Psoas muscle (tissue), 8 donors: ENCODE results near the gene NUDT19. TPM values are rescaled to one million over a fixed set of nuclear protein-coding genes. Genes with fewer than 3 reads are reported as not detected.
A peak's percentile ranks its signal among the peaks of the same experiment; 100 is the strongest.

Experiments used
- ATAC-seq, 4 donors: fragments of 200-7000 bp; cut with Tn5 transposase; one replicate each; pipeline ENCODE4 v1.9.1; 2020; ENCODE audit warnings: moderate library complexity in 3 of 4, mild to moderate bottlenecking in 2 of 4
- DNase-seq, 2 donors: peaks; one replicate each; pipeline ENCODE4 v3.0.0-alpha.2; 2020
- H3K27ac ChIP-seq: fragments of 200-600 bp; one replicate; pipeline ENCODE4 v1.8.0; 2022
- H3K27me3 ChIP-seq, 3 donors: fragments of 200-600 bp in 1 of 3; one replicate each; pipeline versions ENCODE4 v1.6.1 to v1.8.0; 2013 to 2022; ENCODE audit warnings: low read length in 2 of 3, mild to moderate bottlenecking in 2 of 3, moderate library complexity in 1 of 3; ENCODE audit not compliant: insufficient read depth in 3 of 3
- H3K36me3 ChIP-seq, 2 donors: fragments of 200-600 bp in 1 of 2; one replicate each; pipeline versions ENCODE4 v1.6.1 to v1.8.0; 2013 to 2022; ENCODE audit warnings: low read depth in 1 of 2, mild to moderate bottlenecking in 1 of 2, moderate library complexity in 1 of 2; ENCODE audit not compliant: insufficient read depth in 1 of 2
- H3K4me1 ChIP-seq: fragments of 200-600 bp; one replicate; pipeline ENCODE4 v1.8.0; 2022
- H3K4me3 ChIP-seq: fragments of 200-600 bp; one replicate; pipeline ENCODE4 v1.8.0; 2022; ENCODE audit warnings: mild to moderate bottlenecking
- H3K9me3 ChIP-seq: fragments of 200-600 bp; one replicate; pipeline ENCODE4 v1.8.0; 2022
- CTCF ChIP-seq: fragments of 200-600 bp; IDR thresholded peaks from one replicate; pipeline ENCODE4 v1.8.0; 2022; ENCODE audit warnings: antibody characterized with exemption
- WGBS, 3 donors: extraction: QIAGEN DNeasy Blood & Tissue Kit; methylation state at CpG; one replicate each; pipeline versions ENCODE4 v1.1.6 to v1.1.7; 2013; 5-methylcytosine and 5-hydroxymethylcytosine counted together
- intact Hi-C, 2 donors: fragments of 100-400 bp; cut with DNase I; formaldehyde crosslinking; loops; one replicate each; pipeline versions ENCODE4 v1.11.0 to v1.14.2; 2022
- polyA plus RNA-seq, 3 donors: library from polyadenylated mRNA; stranded (reverse); fragments of 200-250 nt; gene quantifications; one replicate each; pipeline ENCODE4 v1.2.3, GENCODE V29; 2013
- total RNA-seq, 4 donors: library from RNA; stranded (reverse); fragmentation: NEBNext Ultra II Directional in 2 of 4; extraction: Animal tissue kit (Norgen Biotek cat#: 25700) in 2 of 4; gene quantifications; one replicate each; pipeline versions ENCODE4 v1.2.1 to v1.2.4, GENCODE V29; 2021 to 2023
- donor health status: healthy with polysubstance abuse.
- donor health status: DM: no; HTN: no; CAD: no; lungs with moderate emphysema.
- donor health status: Bipolar disorder and iron deficiency.
- donor health status: healthy.
- donor health status: DM: yes; HTN: yes; CAD: no.
- donor health status: DM: no; HTN: no; CAD: no.
- donor health status: DM: no; HTN: no; CAD: no.
- donor health status: DM: yes; HTN: yes; CAD: no.

NUDT19 gene
- total and polyA plus RNA-seq, 7 donors: 10.7 to 27.5 (median 17.4) TPM

GRCh38 chr19:32675720-32676185 is 15.9 kb upstream of the NUDT19 start, which contains the start of gene RGS9BP:
RGS9BP (plus strand) TSS chr19:32675848; CDS start chr19:32676264, 416 bp downstream.
- peak within 1 kb of the TSS; percentile 96 for H3K27ac ChIP-seq
- peak; percentile 81 to 86 (median 84) for ATAC-seq
- H3K4me1 ChIP-seq: peaks cover 27% of the 10 kb centered on the region
- H3K27me3 ChIP-seq: peaks cover 0 to 3% (median 0%) of the 10 kb centered on the region in 3 donors
- WGBS, 3 donors: 2% methylated on average over 47 to 53 of the region's 53 CpGs
- H3K4me3 ChIP-seq: peak within 1 kb of the TSS; percentile 99
- H3K9me3 ChIP-seq: no peaks in the 10 kb centered on the region
- no peak for TF ChIP-seq CTCF
- intact Hi-C loops: loop anchor here in 1 of 2 donors (10.0 kb wide), 2 partner anchors 91 to 271 kb away; partner anchors contain the start of genes DPY19L3 and PDCD5
- H3K36me3 ChIP-seq: no peaks in the 10 kb centered on the region
- peak; percentile 89 to 95 for DNase-seq

- peak in 1 of 2 donors; percentile 65 for DNase-seq
- Histone ChIP-seq H3K27ac (peak overlapping the region; percentile 96), H3K4me3 (peak overlapping the region; percentile 99), H3K9me3 (no peaks in the 10 kb centered on the region), H3K4me1 (peaks cover 27% of the 10 kb centered on the region), H3K36me3 (no peaks in the 10 kb centered on the region), H3K27me3 (peaks cover 0 to 3% (median 0%) of the 10 kb centered on the region in 3 donors)
- intact Hi-C loops: loop anchor here in 1 of 2 donors (10.0 kb wide), 2 partner anchors 92 to 272 kb away; partner anchors contain the start of genes DPY19L3 and PDCD5
- peak in 3 of 4 donors; percentile 11 to 21 (median 14) for ATAC-seq
- WGBS, 3 donors: 1 to 3% (median 3%) methylated on average over 62 to 92 of the region's 93 CpGs
- no peak for TF ChIP-seq CTCF
These were observed 15.3 kb upstream of the NUDT19 start for GRCh38 chr19:32676186-32676894.

- peak; percentile 21 to 56 for DNase-seq
- H3K9me3 ChIP-seq: no peaks in the 10 kb centered on the region
- WGBS, 3 donors: 8 to 9% (median 9%) methylated on average over 32 to 33 of the region's 33 CpGs
- peak overlapping the region; percentile 99 for H3K4me3 ChIP-seq
- peaks cover 0 to 3% (median 0%) of the 10 kb centered on the region in 3 donors for H3K27me3 ChIP-seq
- H3K27ac ChIP-seq: peak overlapping the region; percentile 96
- no peak for TF ChIP-seq CTCF
- intact Hi-C loops: loop anchor here in 1 of 2 donors (10.0 kb wide), 2 partner anchors 92 to 272 kb away; partner anchors contain the start of genes DPY19L3 and PDCD5
- no peaks in the 10 kb centered on the region for H3K36me3 ChIP-seq
- peaks cover 28% of the 10 kb centered on the region for H3K4me1 ChIP-seq
- no peak for ATAC-seq
These were observed 14.7 kb upstream of the NUDT19 start for GRCh38 chr19:32676895-32677359.

GRCh38 chr19:32677657-32678056 is 14.0 kb upstream of the NUDT19 start:
- DNase-seq: peak in 1 of 2 donors; percentile 63
- peak overlapping the region; percentile 96 for H3K27ac ChIP-seq
- peak overlapping the region; percentile 99 for H3K4me3 ChIP-seq

More at GRCh38 chr19:32677657-32678056, 14.0 kb upstream of the NUDT19 start:
- TF ChIP-seq CTCF: no peak
- ATAC-seq: peak in 1 of 4 donors; percentile 16
- peaks cover 29% of the 10 kb centered on the region for H3K4me1 ChIP-seq
- no peaks in the 10 kb centered on the region for H3K36me3 ChIP-seq
- intact Hi-C loops: loop anchor here in 1 of 2 donors (10.0 kb wide), 2 partner anchors 93 to 273 kb away; partner anchors contain the start of genes DPY19L3 and PDCD5
- no peaks in the 10 kb centered on the region for H3K9me3 ChIP-seq
- H3K27me3 ChIP-seq: peaks cover 0 to 3% (median 0%) of the 10 kb centered on the region in 3 donors
- WGBS, 3 donors: 19 to 25% (median 20%) methylated on average over 9 of the region's 9 CpGs
